GM21619 (cell line): ENCODE results near the gene HMX3.

Experiments used
- ATAC-seq: cut with Tn5 transposase; IDR thresholded peaks from one replicate; pipeline ENCODE4 v1.9.1; 2021; ENCODE audit not compliant: unreplicated experiment

The HMX3 gene

DNA sequence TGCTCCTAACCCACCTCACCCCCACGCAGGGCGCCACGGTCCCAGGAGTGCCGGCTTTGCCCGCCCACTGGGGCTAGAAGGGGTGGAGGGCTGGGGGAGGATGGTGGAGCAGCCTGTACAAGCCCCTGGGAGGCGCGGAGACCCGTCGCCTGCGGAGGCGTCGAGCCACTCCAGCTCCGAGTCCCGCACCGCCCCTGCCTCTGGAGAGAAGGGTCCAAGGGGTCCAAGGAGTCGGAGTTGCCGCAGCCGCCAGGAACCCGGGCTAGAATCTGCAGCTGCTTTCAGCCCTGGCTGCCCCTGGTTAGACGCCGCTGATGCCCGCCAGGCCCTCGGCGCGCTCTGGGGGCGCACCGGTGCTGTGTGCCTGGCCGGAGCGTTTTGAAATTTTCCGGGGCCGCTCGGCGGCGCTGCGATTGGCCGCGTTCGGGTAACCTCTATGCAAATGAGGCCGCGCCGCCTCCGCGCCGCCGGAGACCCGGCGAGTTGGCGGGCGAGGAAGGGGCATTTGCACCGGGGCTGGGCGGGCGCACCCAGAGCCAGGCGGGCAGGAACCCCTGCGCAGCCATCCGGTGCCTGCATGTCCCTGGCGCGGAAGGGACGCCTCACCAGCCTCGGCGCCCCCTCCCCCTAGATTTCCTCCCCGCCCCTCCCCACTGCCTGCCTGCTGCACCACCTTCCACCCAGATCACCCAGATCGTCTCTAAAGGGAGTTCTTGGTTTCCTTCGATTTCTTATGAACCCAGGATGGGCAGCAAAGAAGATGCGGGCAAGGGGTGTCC is 12.1 kb downstream of the HMX3 start, which contains the start of gene HMX2:
Gene HMX2, plus strand, starts transcription at position 502 of the 779 bp plus-strand sequence. Its CDS starts 243 bp downstream, at position 745.
- no peak for ATAC-seq

DNA sequence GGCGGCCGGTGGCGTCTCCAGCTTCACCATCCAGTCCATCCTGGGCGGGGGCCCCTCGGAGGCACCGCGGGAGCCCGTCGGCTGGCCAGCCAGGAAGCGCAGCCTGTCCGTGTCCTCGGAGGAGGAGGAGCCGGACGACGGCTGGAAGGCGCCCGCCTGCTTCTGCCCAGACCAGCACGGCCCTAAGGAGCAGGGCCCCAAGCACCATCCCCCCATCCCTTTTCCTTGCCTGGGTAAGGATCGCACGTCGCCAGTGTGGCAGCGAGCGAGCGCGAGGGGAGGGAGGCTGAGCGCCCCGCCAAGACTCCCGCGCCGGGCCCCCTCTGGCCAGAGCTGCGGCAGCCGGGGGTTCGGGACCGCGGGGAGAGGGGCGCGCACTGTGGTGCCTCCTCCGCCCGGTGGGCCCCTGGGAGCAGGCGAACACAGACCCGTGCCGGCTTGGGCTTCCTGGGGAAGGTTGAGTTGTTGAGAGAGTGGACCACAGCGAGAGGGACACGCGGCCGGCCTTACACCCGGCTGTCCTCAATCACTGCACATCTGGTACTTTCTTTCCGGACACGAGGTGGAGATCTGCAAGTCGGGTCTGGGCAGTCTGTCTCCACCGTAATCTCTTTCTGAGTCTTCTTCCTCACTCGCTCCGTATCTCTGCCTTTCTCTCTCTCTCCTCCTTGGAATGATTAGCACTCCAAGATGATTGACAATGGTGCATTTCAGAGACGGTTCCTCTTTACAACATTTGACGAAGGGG is 12.8 kb downstream of the HMX3 start:
- no peak for ATAC-seq

DNA sequence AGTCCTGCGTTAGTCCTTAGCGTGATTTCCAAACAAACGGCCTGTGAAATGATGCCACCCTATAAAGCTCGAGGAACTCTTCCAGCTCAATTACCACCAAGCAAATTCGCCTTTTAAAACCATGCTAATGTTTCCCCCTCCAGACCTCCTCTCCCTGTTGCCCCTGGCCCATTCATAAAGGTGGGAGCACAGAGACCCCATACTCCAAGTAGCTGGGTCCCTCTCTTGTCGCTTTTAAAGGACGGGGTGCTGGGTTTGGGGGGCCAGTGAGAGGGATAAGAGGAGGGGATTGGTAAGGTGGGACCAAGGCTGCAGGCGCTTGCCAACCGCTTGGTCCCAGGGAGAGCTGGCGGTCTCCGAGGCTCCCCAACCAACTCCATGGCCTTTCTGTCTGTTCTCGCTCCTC is 13.4 kb downstream of the HMX3 start:
- ATAC-seq: no peak

DNA sequence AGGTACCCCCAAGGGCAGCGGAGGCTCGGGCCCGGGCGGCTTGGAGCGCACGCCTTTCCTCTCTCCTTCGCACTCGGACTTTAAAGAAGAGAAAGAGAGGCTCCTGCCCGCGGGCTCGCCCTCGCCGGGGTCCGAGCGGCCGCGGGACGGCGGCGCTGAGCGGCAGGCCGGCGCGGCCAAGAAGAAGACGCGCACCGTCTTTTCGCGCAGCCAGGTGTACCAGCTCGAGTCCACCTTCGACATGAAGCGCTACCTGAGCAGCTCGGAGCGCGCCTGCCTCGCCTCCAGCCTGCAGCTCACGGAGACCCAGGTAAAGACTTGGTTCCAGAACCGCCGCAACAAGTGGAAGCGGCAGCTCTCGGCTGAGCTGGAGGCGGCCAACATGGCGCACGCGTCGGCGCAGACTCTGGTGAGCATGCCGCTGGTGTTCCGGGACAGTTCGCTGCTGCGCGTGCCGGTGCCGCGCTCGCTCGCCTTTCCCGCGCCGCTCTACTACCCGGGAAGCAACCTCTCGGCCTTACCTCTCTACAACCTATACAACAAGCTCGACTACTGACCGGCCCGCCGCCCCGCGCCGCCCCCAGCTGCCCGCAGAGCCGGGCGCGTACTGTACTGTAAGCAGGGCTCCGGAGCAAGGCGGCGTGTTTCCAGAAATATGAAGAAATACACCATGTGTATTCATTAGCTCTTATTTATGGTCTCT is 13.9 kb downstream of the HMX3 start:
- no peak for ATAC-seq

DNA sequence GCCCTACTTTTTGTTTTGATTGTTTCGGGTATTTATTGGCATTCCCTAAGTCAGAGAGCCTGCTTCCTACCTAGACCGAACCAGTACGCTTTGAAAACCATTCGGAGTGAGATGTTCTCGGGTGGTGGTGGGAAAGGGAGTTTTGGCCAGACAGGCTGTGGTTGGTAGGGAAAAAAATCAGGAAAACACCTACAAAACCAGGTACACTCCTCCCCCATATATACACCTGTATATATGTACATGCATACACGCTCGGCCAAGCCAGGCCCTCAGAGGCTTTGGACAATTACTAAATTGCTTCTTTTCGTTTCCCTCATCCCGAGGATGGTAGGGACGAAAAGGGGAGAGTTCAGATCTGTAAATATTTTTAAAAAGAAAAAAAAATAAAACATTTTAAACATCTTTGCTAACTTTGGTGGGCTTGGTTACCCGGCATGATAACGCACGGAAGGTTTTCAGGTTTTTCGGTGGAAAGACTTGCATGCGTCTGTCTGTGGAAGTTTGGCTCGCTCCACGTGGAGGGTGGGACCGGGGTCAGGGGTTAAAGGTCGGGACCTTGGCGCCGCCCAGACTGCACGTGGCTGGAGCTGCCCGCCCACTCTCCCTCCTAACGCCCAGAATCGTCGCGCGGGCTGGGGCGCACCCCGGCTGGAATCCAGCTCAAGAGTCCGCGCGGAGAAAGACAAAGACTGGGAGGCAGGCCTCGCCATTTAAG is 14.7 kb downstream of the HMX3 start:
- ATAC-seq: no peak

DNA sequence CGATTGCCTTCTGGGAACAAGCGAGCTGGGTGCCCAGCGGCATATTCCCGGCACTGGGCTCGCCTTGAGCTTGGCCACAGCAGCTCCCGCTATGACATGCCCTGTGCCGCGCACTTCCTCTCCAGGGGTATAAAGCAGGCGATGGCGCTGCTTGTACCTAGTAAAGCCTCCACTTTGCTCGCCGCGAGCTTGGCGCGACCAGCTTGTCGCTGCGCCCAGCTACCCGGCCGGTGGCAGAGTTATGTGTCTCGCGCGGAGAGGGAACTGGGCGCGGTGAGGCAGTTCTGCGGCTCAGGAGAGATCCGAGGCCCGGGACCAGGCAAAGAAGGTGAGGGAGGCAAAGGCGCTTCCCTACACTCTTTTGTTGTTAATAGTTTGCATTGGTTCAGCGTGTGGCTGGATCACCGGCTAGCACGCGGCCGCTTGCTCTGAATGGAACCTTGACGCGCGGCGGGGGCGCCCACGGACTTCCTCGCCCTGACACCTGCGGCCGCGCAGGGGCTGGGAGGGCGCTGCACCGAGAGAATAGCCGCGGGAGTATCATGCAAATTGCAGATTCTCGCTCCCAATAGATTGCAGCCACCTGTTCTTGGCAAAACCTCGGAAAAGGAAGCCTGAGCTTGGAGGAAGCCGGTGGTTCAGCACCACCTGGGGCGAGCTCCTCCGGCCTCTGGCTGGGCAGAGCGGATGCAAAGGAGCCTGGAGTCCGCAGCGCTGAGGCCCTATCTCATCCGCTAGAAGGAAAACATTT is 15.4 kb downstream of the HMX3 start:
- no peak for ATAC-seq

DNA sequence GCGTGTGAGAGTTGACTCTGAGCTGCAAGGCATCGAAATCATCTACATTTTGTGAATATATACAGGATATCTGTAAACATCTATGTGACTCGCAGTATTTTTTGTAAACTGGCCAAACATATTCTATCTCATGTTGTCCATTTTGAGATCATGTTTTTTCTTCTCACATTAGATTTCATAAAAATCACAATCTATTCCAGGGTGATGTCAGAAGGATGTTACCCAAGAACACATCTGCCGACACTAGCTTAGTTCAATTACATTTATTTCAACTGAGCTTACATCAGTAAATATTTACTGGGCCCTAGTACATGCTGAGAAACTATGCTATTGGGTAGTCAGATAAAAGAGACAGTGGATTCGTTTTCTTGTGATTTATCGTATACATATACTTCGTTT is 16.0 kb downstream of the HMX3 start:
- no peak for ATAC-seq

DNA sequence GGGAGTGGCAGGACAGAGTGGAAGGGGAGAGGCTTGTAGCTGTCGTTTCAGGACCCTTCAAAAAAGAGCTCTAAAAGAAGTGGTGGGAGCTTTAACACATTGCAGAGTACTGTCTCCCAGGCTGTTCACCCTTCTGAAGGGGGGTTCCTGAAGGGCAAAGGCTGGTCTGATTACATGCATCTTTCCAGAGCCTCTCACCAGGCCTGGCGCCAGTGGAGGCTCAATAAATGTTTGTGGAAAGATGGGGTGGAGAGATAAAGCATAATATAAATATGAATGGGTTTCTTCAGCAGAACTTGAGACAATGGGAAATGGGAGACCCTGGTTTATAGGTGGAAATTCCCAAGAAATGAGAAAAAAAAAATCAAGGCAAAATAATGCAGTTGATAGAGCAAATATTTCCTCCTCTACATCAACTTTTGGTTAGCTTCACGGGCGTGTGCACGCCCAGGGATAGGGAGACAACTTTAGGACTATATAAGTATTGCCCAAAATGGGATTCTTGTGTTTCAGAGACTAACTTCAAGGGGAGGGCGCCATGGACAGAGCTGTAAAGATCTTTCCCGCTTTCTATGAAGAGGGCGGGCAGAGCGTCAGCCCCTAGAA is 17.8 kb downstream of the HMX3 start:
- no peak for ATAC-seq

DNA sequence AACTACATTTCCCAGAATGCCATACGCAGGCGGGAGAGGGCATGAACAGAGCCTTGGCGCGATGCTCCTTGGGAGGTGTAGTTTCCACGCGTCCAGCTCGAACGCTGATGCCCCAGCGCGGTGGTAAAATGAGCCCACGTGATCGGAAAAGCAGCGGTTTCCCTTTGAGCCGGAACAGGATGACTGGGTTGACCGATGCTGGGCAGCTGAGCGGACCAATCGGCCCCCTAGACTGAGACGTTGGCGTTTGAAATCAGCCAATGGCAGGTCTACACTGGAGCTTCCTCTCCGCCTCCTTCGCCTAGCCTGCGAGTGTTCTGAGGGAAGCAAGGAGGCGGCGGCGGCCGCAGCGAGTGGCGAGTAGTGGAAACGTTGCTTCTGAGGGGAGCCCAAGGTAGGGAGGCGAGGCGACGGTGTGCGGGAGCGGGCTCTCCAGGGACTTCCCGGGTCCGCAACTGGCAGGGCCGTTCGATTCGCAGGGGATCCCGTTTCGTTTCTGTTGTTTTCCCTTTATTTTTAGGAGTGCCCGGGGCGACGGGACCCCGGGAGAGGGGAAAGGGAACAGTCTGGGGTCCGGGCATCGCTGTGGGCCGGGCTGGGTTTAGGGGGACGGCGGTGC is 18.4 kb downstream of the HMX3 start, which contains the start of gene BUB3:
Gene BUB3, plus strand, starts transcription at position 311 of the 619 bp plus-strand sequence. CDS start 516 bp downstream, outside the sequence.
- peak; percentile 92 for ATAC-seq

DNA sequence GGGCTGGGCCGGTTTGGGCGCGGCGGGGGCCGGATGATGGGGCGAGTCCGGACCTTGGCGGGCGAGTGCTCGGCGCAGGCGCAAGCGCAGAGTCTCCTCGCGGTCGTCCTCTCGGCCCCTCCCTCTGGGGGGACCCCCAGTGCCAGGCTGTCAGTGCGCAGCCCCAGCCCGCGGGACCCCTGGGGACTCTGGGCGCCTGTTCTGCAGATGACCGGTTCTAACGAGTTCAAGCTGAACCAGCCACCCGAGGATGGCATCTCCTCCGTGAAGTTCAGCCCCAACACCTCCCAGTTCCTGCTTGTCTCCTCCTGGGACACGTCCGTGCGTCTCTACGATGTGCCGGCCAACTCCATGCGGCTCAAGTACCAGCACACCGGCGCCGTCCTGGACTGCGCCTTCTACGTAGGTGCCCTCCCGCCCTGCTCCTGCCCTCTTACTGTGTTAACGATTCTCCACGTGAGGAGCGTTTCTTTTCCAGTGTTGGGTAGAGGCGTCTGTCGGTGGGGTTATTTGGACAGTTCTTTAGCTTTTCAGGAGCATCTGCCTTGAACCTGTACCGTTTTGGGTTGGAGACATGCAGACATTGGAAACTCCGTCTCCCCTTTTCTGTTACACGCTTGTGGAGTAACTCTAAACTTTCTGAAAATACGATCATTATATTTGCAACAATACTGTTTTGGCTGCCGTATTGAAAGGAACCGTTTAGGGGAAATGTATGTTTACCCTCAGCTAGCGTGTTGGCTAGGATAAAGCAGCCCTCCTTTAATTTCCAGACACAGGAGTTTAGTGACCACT is 19.1 kb downstream of the HMX3 start:
- ATAC-seq: peak; percentile 45

DNA sequence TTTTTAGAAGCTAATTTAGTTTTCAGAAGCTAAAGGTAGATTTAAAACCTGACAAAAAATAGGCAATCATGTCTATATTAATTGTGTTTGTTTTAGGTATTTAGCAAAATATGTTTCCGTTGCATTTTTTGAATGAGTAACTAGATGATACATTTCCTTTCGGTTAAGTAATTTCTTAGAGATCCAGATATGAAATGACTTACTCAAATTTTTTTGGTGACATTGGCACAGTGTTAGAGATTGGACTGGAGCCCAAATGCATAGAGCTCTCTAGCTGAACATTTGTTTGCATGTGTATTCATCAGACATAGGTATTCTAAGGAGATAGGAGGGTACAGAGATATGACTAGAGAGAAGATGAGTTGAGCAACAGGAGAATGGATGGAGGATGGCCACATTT is 20.3 kb downstream of the HMX3 start:
- ATAC-seq: no peak

DNA sequence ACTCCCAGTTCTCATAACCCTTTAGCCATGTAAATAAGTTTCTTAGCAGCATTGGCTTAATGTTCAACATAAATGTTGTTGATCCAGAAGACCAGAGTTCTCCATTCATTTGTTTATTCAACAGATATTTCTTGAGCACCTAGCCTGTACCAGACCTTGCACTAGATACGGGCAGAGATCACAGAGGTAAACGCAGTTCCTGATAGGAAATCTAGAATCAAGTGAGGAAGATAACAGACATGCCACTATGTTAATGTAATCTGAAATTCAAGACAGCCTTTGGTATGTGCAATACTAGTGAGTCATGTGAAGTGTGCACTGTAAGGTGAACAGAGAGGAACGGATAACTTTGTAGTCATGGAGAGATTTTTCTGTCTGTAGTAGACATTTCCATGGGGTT is 21.4 kb downstream of the HMX3 start:
- ATAC-seq: no peak

DNA sequence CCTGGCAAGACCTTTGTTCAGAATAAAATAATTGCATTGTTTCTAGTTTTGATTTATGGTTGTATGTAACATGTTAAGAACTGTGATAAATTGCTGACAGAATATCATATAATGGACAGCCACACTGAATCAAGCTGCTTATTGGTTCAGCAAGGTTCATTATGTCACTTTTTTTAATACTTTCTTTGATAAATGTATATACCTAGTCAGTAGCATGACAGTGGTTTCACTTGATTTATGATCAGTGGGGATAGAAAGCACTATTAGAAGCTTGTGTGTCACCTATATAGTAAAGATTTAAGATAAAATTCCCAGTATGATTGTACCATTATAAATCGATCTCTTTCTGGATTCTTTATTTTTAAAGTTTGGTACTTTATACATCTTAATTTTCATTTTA is 22.9 kb downstream of the HMX3 start:
- ATAC-seq: no peak

DNA sequence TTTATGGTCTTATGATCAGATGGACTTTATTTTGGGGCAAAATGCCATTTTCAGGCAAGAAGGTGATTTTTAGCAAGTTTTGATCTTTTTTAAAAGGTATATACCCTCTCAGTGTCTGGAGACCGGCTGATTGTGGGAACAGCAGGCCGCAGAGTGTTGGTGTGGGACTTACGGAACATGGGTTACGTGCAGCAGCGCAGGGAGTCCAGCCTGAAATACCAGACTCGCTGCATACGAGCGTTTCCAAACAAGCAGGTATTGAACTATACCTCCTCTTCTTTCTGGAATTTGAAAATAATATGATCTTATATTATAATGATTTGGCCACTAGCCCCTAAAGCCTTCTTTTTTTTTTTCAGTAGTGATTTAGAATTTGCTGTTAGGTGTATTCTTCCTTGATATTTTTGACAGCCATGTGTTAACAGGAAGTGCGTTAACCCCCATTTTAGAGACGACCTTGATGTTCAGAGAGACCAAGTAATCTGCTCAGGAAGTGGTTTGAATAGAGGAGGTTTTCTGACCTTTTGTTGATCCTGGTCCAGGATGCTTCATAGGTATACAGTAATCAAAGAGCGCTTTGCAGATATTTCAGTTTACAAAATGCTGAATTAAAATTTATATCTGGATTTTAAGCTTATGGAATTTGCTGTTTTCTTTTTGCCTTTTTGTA is 24.7 kb downstream of the HMX3 start:
- ATAC-seq: no peak

DNA sequence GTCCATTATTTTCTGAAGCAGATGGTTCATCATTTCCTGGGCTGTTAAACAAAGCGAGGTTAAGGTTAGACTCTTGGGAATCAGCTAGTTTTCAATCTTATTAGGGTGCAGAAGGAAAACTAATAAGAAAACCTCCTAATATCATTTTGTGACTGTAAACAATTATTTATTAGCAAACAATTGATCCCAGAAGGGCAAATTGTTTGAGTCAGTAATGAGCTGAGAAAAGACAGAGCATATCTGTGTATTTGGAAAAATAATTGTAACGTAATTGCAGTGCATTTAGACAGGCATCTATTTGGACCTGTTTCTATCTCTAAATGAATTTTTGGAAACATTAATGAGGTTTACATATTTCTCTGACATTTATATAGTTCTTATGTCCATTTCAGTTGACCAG is 28.5 kb downstream of the HMX3 start:
- ATAC-seq: no peak

DNA sequence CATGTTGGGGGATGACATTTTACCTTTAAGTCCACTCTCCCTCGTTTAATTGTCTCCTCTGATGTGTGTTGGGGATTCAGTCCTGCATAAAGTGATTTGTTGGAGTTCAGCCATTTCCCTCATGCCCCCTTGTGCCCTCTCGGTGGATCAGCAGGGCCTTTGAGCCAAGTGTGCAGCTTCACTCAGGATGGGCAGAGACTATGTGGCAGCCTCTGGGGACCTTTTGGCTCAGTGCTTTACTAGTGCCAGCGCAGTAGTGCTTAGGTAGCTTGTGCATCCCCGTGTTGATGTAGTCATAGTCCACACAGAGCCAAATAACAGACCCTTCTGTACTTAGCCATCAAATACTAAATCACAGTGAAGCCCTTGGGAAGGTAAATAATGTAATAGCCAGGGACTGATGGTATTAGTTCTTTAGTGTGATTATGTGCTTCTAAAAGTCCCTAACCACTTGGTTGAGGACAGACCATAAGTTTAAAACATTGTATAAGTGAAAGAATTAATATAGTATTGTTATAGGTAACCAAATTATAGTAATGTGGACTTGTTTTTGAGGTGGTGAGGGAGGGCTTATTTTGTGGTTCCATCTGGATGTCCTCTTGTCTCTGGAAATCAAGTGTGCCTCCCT is 29.8 kb downstream of the HMX3 start:
- no peak for ATAC-seq

DNA sequence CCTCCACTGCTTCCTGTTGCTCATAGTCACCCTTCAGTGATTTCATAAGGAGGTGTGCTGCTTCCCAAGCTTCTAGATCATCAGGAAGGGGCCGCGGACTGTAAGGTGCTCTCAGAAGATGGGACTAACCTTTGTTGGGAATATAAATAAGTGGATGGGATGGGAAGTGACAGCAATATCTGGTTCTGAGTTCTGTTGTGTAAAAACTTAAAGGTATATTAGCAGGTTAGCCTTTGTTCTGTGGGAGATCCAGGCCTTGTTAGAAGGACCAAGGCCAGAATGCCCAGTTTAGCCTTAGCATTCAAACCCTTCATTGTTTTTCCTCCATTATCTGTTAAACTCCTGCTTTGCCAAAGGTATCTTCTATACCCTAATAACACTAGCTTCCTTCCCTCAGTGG is 30.8 kb downstream of the HMX3 start:
- ATAC-seq: no peak

DNA sequence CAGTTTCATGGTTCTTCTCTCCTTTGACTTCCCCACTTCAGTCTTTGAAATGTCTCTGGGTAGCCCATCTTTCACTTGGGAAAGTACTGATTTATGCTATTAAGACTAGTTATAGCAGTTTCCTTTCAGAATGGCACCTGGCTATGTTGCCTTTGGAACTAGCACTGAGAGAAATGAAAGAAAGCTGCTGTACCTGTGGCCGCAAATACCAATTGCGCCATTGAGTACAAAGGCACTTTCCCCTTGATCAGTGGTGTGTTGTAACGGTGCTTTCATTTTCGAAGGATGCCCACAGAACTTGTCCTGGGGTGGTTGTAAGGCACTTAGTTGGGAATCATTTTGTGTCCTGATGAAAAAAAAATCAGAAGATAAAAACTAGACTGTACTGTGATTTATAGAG is 35.2 kb downstream of the HMX3 start:
- no peak for ATAC-seq
